H1 (cell line): ENCODE measurements around the gene OTOL1.

Experiments used
- TF ChIP-seq, protein P1 (sequence below), 3 experiments: IDR thresholded peaks; 1 replicate in 2 of 3; 2 replicates in 1 of 3; pipeline versions ENCODE4 v1.5.1 to v1.6.1; 2011; ENCODE audit warnings: low read length in 3 of 3, mild to moderate bottlenecking in 3 of 3, inconsistent platforms in 2 of 3, low read depth in 1 of 3, moderate library complexity in 1 of 3; ENCODE audit not compliant: insufficient read depth in 1 of 3; ENCODE audit errors: control extremely low read depth in 1 of 3
- TF ChIP-seq, protein P2 (sequence below): IDR thresholded peaks from 2 replicates; pipeline ENCODE4 v1.6.1; 2011; ENCODE audit warnings: low read depth, mild to moderate bottlenecking, low read length; ENCODE audit not compliant: insufficient read depth

GRCh38 chr3:161551697-161552096 is 55.1 kb downstream of the OTOL1 start:
- TF ChIP-seq, protein P1, sequence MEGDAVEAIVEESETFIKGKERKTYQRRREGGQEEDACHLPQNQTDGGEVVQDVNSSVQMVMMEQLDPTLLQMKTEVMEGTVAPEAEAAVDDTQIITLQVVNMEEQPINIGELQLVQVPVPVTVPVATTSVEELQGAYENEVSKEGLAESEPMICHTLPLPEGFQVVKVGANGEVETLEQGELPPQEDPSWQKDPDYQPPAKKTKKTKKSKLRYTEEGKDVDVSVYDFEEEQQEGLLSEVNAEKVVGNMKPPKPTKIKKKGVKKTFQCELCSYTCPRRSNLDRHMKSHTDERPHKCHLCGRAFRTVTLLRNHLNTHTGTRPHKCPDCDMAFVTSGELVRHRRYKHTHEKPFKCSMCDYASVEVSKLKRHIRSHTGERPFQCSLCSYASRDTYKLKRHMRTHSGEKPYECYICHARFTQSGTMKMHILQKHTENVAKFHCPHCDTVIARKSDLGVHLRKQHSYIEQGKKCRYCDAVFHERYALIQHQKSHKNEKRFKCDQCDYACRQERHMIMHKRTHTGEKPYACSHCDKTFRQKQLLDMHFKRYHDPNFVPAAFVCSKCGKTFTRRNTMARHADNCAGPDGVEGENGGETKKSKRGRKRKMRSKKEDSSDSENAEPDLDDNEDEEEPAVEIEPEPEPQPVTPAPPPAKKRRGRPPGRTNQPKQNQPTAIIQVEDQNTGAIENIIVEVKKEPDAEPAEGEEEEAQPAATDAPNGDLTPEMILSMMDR (IDR thresholded peaks at IDR 0.05; ENCODE audit: control extremely low read depth in 1 of 3, insufficient read depth in 1 of 3, low read depth in 1 of 3, low read length in 3 of 3) = no peak
- TF ChIP-seq, protein P2, sequence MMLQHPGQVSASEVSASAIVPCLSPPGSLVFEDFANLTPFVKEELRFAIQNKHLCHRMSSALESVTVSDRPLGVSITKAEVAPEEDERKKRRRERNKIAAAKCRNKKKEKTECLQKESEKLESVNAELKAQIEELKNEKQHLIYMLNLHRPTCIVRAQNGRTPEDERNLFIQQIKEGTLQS = no peak
